ENCODE measurements around the gene SMIM27. TPM values are rescaled to one million over a fixed set of nuclear protein-coding genes. Genes with fewer than 3 reads are reported as not detected.

Gene SMIM27
- total RNA-seq: 6.5 and 11.2 TPM in 2 replicates
- 47.1 and 65.3 TPM in 2 replicates for polyA plus RNA-seq

DNA sequence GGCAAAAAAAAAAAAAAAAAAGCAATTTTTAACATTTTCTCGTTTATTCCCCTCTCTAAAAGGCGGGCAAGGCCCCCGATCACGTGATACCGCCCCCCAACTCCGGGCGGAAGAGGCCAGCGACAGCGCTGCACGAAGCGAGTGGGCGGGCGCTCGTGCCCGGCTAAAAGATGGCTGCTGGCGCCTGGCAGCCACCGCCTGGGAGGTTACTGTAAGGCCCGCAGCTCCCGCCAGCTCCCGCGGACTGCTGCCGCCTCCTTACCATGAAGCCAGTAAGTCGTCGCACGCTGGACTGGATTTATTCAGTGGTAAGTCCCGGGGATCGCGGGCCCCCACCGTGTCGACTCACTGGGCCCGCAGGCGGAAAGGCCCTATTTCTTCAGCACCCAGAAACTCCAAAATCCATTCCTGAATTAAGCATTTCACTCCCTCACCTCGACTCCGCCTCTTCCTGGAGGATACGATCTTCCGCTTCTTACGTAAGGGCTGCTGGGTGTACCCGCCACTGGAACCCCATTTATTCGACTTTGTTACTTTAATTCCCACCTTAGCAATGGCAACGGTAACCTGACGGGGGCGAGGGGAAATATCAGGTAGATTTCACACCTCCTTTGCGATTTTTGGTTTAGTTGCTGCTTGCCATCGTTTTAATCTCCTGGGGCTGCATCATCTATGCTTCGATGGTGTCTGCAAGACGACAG, at the start of gene SMIM27, which contains the start of gene TOPORS:
TSS of gene SMIM27 (plus strand) at position 156 of the 701 bp plus-strand sequence. CDS start at position 264, 108 bp downstream.
TSS of gene TOPORS (minus strand) at position 415 of the 701 bp plus-strand sequence. CDS start at position 265, 150 bp downstream.
- peak; percentile 94 for DNase-seq (ENCODE audit: low read depth in 1 of 2, low spot score in 1 of 2)
- Histone ChIP-seq H3K4me3 (peak within 1 kb of the TSS; percentile 82), H3K27ac (peak within 1 kb of the TSS; percentile 98), H3K36me3 (no peaks in the 10 kb centered on the region), H3K9me3 (ENCODE audit: low read depth) (no peaks in the 10 kb centered on the region), H3K4me1 (ENCODE audit: low read depth) (peaks cover 7% of the 10 kb centered on the region), H3K27me3 (no peaks in the 10 kb centered on the region)
- no peak for TF ChIP-seq CTCF (IDR thresholded peaks at IDR 0.05; ENCODE audit: low read depth, low read length)

DNA sequence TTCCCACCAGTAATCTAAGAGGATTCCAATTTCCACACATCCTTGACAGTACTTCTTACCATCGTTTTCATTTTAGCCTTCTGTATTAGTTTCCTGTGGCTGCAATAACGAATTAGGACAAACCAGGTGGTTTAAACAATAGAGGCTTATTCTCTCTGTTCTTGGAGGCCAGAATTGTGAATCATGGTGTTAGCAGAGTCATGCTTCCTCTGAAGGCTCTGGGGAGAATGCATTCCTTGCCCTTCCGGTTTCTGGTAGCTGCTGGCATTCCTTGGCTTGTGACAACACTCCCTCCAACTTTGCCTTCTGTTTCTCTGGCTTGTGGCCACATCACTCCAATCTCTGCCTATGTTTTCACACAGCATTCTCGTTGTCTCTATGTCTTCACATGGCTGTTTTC, 49.7 kb upstream of the SMIM27 start:
- Histone ChIP-seq H3K27me3 (no peaks in the 10 kb centered on the region), H3K9me3 (ENCODE audit: low read depth) (no peaks in the 10 kb centered on the region), H3K27ac (no peak overlapping the region), H3K4me3 (no peak overlapping the region), H3K4me1 (ENCODE audit: low read depth) (no peaks in the 10 kb centered on the region), H3K36me3 (no peaks in the 10 kb centered on the region)
- TF ChIP-seq CTCF (IDR thresholded peaks at IDR 0.05; ENCODE audit: low read depth, low read length): no peak
- peak in 1 of 2 donors; percentile 89 for DNase-seq (ENCODE audit: low read depth in 1 of 2, low spot score in 1 of 2)

- DNase-seq (ENCODE audit: low read depth in 1 of 2, low spot score in 1 of 2): no peak
These were observed 49.1 kb upstream of the SMIM27 start for GRCh38 chr9:32503008-32503407.

DNA sequence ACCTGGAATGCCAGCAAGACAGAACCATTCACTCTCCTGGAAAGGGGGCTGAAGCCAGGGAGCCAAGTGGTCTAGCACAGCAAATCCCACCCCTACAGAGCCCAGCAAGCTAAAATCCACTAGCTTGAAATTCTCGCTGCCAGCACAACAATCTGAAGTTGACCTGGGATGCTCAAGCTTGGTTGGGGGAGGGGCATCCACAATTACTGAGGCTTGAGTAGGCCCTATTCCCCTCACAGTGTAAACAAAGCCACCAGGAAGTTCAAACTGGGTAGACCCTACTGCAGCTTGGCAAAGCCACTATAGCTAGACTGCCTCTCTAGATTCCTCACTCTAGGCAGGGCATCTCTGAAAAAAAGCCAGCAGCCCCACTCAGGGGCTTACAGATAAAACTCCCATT, 43.4 kb upstream of the SMIM27 start:
- no peak for DNase-seq (ENCODE audit: low read depth in 1 of 2, low spot score in 1 of 2)
- H3K27ac ChIP-seq: no peak overlapping the region
- H3K4me3 ChIP-seq: no peak overlapping the region
- H3K4me1 ChIP-seq (ENCODE audit: low read depth): no peaks in the 10 kb centered on the region
- H3K36me3 ChIP-seq: no peaks in the 10 kb centered on the region
- no peaks in the 10 kb centered on the region for H3K27me3 ChIP-seq
- TF ChIP-seq CTCF (IDR thresholded peaks at IDR 0.05; ENCODE audit: low read depth, low read length): no peak
- no peaks in the 10 kb centered on the region for H3K9me3 ChIP-seq (ENCODE audit: low read depth)

More at GRCh38 chr9:32503008-32503407, 49.1 kb upstream of the SMIM27 start:
- TF ChIP-seq CTCF (IDR thresholded peaks at IDR 0.05; ENCODE audit: low read depth, low read length): no peak
- Histone ChIP-seq H3K4me1 (ENCODE audit: low read depth) (no peaks in the 10 kb centered on the region), H3K4me3 (no peak overlapping the region), H3K36me3 (no peaks in the 10 kb centered on the region), H3K27ac (no peak overlapping the region), H3K27me3 (no peaks in the 10 kb centered on the region), H3K9me3 (ENCODE audit: low read depth) (no peaks in the 10 kb centered on the region)

- no peaks in the 10 kb centered on the region for H3K36me3 ChIP-seq
- no peak for DNase-seq (ENCODE audit: low read depth in 1 of 2, low spot score in 1 of 2)
- no peak overlapping the region for H3K27ac ChIP-seq
- no peak for TF ChIP-seq CTCF (IDR thresholded peaks at IDR 0.05; ENCODE audit: low read depth, low read length)
- H3K9me3 ChIP-seq (ENCODE audit: low read depth): no peaks in the 10 kb centered on the region
- no peaks in the 10 kb centered on the region for H3K4me1 ChIP-seq (ENCODE audit: low read depth)
- no peak overlapping the region for H3K4me3 ChIP-seq
- H3K27me3 ChIP-seq: no peaks in the 10 kb centered on the region
These were observed 35.9 kb upstream of the SMIM27 start for GRCh38 chr9:32516241-32516640.
